Kidney epithelial cell (primary cell): ENCODE data around the gene ALOX5AP. TPM values are rescaled to one million over a fixed set of nuclear protein-coding genes. Genes with fewer than 3 reads are reported as not detected.

Source experiments
- DNase-seq: peaks from one replicate; pipeline ENCODE4 v3.0.0-alpha.2; 2010; ENCODE audit warnings: low read depth
- H3K27me3 ChIP-seq: 2 replicates; pipeline ENCODE4 v1.6.0; 2011; ENCODE audit warnings: low read length; ENCODE audit not compliant: control insufficient read depth, insufficient read depth
- H3K36me3 ChIP-seq: 2 replicates; pipeline ENCODE4 v1.5.1; 2011; ENCODE audit warnings: low read length; ENCODE audit not compliant: control insufficient read depth, insufficient read depth
- H3K4me3 ChIP-seq: 2 replicates; pipeline ENCODE4 v1.5.1; 2011; ENCODE audit warnings: low read depth, mild to moderate bottlenecking, control low read depth, low read length
- CTCF ChIP-seq: IDR thresholded peaks from 2 replicates; pipeline ENCODE4 v1.5.1; 2011; ENCODE audit warnings: mild to moderate bottlenecking, moderate library complexity, low read length, control low read depth, inconsistent platforms; ENCODE audit not compliant: insufficient read depth, poor library complexity, severe bottlenecking
- total RNA-seq: library from RNA; depleted of rRNA; stranded (reverse); fragments of >200 nt; gene quantifications from 2 replicates; pipeline ENCODE4 v1.2.3, GENCODE V29; 2015

The ALOX5AP gene
- total RNA-seq, 1 donor from 2014 or later, result 96.0 TPM

GRCh38 chr13:30753030-30753616, 17.8 kb downstream of the ALOX5AP start:
- Histone ChIP-seq H3K36me3 (no peaks in the 10 kb centered on the region), H3K4me3 (no peak overlapping the region), H3K27me3 (no peaks in the 10 kb centered on the region)
- DNase-seq, result no peak
- no peak for TF ChIP-seq CTCF

GRCh38 chr13:30755678-30756077, 20.3 kb downstream of the ALOX5AP start:
- H3K4me3 ChIP-seq, result no peak overlapping the region
- no peak for DNase-seq
- H3K27me3 ChIP-seq, result no peaks in the 10 kb centered on the region
- no peaks in the 10 kb centered on the region for H3K36me3 ChIP-seq
- TF ChIP-seq CTCF, result no peak

GRCh38 chr13:30757026-30757742, 21.8 kb downstream of the ALOX5AP start:
- no peak for DNase-seq
- H3K27me3 ChIP-seq, result no peaks in the 10 kb centered on the region
- no peak overlapping the region for H3K4me3 ChIP-seq
- TF ChIP-seq CTCF, result no peak
- no peaks in the 10 kb centered on the region for H3K36me3 ChIP-seq

GRCh38 chr13:30759748-30760147, 24.4 kb downstream of the ALOX5AP start:
- Histone ChIP-seq H3K4me3 (no peak overlapping the region), H3K36me3 (no peaks in the 10 kb centered on the region), H3K27me3 (no peaks in the 10 kb centered on the region)
- TF ChIP-seq CTCF, result no peak
- no peak for DNase-seq

- DNase-seq, result no peak
- Histone ChIP-seq H3K36me3 (no peaks in the 10 kb centered on the region), H3K27me3 (no peaks in the 10 kb centered on the region), H3K4me3 (no peak overlapping the region)
- TF ChIP-seq CTCF, result no peak
Observed at GRCh38 chr13:30762643-30763042, 27.3 kb downstream of the ALOX5AP start.
